OCI-LY7 (cell line): ENCODE data around the gene PDXK. TPM values are rescaled to one million over a fixed set of nuclear protein-coding genes. Genes with fewer than 3 reads are reported as not detected.
A peak's percentile ranks its signal among the peaks of the same experiment; 100 is the strongest.

Experiments
- BruUV-seq: library from RNA; stranded (reverse); fragments of 400-500 nt; replicated peaks from 2 replicates; lab custom pipeline; 2021; lab: Mats Ljungman, UMichigan
- CTCF ChIA-PET: fragments of 300-600 bp; sonication (Branson Sonifier 250); formaldehyde crosslinking; loops from one replicate; lab custom pipeline; 2022; ENCODE audit warnings: antibody characterized with exemption; ENCODE audit not compliant: unreplicated experiment; lab: Charles Lee
- POLR2A ChIA-PET: fragments of 300-600 bp; sonication (Branson Sonifier 250); formaldehyde crosslinking; loops from one replicate; lab custom pipeline; 2022; ENCODE audit warnings: antibody characterized with exemption; lab: Charles Lee
- DNase-seq: peaks from one replicate; pipeline ENCODE4 v3.0.0-alpha.2; 2015; ENCODE audit warnings: low spot score
- H2AFZ ChIP-seq: fragments of 200-600 bp; sonication (generic), shearing (Covaris generic); 2 replicates; pipeline ENCODE4 v1.6.1; 2014; ENCODE audit warnings: mild to moderate bottlenecking, antibody characterized with exemption, low read length, moderate library complexity
- H3K27ac ChIP-seq: fragments of 200-600 bp; sonication (generic); 2 replicates; pipeline ENCODE4 v1.5.1; 2014; ENCODE audit warnings: mixed run types, low read depth, mild to moderate bottlenecking, moderate library complexity, low read length, inconsistent platforms; ENCODE audit not compliant: poor library complexity, severe bottlenecking
- H3K36me3 ChIP-seq: fragments of 200-600 bp; sonication (generic); 2 replicates; pipeline ENCODE4 v1.6.1; 2014; ENCODE audit warnings: mild to moderate bottlenecking, antibody characterized with exemption, low read length, moderate library complexity, mixed read lengths; ENCODE audit not compliant: insufficient read depth
- H3K4me1 ChIP-seq: fragments of 200-600 bp; sonication (generic); 2 replicates; pipeline ENCODE4 v1.5.1; 2014; ENCODE audit warnings: mild to moderate bottlenecking, low read length; ENCODE audit not compliant: insufficient read depth, poor library complexity, severe bottlenecking
- H3K4me2 ChIP-seq: fragments of 200-600 bp; sonication (generic); 2 replicates; pipeline ENCODE4 v1.6.1; 2014; ENCODE audit warnings: mild to moderate bottlenecking, low read length
- H3K4me3 ChIP-seq: fragments of 200-600 bp; sonication (generic); 2 replicates; pipeline ENCODE4 v1.5.1; 2014; ENCODE audit warnings: mild to moderate bottlenecking, low read depth, low read length; ENCODE audit not compliant: poor library complexity, severe bottlenecking
- H3K79me2 ChIP-seq: fragments of 200-600 bp; sonication (generic); 2 replicates; pipeline ENCODE4 v1.6.1; 2016; ENCODE audit warnings: low read depth, mild to moderate bottlenecking, low read length, moderate library complexity, mixed read lengths; ENCODE audit not compliant: insufficient read depth
- H3K9me2 ChIP-seq: fragments of 200-600 bp; sonication (generic); 2 replicates; pipeline ENCODE4 v1.6.1; 2016; ENCODE audit warnings: mild to moderate bottlenecking, low read length, mixed read lengths; ENCODE audit not compliant: insufficient read depth
- H3K9me3 ChIP-seq: fragments of 200-600 bp; sonication (generic); 2 replicates; pipeline ENCODE4 v1.6.1; 2014; ENCODE audit warnings: mild to moderate bottlenecking, mixed run types, low read length, mixed read lengths
- H4K20me1 ChIP-seq: fragments of 200-600 bp; sonication (generic); 2 replicates; pipeline ENCODE4 v1.6.1; 2014; ENCODE audit warnings: mild to moderate bottlenecking, antibody characterized with exemption, low read length, moderate library complexity, mixed read lengths; ENCODE audit not compliant: insufficient read depth
- CTCF ChIP-seq: fragments of 200-600 bp; sonication (generic); conservative IDR thresholded peaks from 2 replicates; pipeline ENCODE4 v1.5.1; 2014; ENCODE audit warnings: mild to moderate bottlenecking, antibody characterized with exemption, low read length, moderate library complexity, mixed read lengths
- EZH2phosphoT487 ChIP-seq: fragments of 200-600 bp; sonication (generic); IDR thresholded peaks from 2 replicates; pipeline ENCODE4 v1.6.1; 2018; ENCODE audit warnings: low read depth, borderline replicate concordance, mild to moderate bottlenecking, mixed run types, antibody characterized with exemption, low read length, moderate library complexity, mixed read lengths
- intact Hi-C: fragments of 100-400 bp; cut with micrococcal nuclease; formaldehyde crosslinking; loops from one replicate; pipeline ENCODE4 v1.10.0; 2022; ENCODE audit not compliant: unreplicated experiment
- total RNA-seq, 2 experiments: library from RNA; depleted of rRNA in 1 of 2; stranded (reverse); fragments of >200 nt in 1 of 2; shearing (Covaris generic) in 1 of 2; gene quantifications; 2 replicates each; pipeline ENCODE4 v1.2.3, GENCODE V29; 2014 to 2022

The PDXK gene
- total RNA-seq, 2 experiments from 2014 or later = 32.8 to 67.0 TPM

DNA sequence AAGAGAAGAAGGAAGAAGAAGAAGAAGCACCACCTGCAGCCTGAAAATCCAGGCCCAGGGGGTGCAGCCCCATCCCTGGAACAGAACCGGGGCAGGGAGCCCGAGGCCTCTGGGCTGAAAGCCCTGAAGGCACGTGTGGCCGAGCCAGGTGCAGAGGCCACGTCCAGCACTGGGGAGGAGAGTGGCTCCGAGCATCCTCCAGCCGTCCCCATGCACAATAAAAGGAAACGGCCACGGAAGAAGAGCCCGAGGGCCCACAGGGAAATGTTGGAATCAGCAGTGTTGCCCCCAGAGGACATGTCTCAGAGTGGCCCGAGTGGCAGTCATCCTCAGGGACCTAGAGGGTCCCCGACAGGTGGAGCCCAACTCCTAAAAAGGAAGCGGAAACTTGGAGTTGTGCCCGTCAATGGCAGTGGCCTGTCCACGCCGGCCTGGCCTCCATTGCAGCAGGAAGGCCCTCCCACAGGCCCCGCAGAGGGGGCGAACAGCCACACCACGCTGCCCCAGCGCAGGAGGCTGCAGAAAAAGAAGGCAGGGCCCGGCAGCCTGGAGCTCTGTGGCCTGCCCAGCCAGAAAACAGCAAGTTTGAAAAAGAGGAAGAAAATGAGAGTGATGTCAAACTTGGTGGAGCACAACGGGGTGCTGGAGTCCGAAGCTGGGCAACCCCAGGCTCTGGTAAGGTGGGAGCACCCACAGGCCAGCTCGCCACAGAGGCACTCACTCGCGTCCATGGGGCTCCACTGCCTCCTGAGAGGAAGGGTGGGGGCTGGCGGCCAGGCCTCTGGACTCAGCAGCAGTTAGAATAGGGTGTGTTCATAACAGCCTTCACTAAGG lies 31.1 kb upstream of the PDXK start:
- Histone ChIP-seq H3K9me3 (no peaks in the 10 kb centered on the region), H3K4me2 (no peak overlapping the region), H3K36me3 (peaks cover 98% of the 10 kb centered on the region), H3K9me2 (no peaks in the 10 kb centered on the region), H3K27ac (no peak overlapping the region), H4K20me1 (no peaks in the 10 kb centered on the region), H3K4me3 (no peak overlapping the region), H2AFZ (no peak overlapping the region), H3K79me2 (no peaks in the 10 kb centered on the region), H3K4me1 (no peaks in the 10 kb centered on the region)
- BruUV-seq = TSS peak; percentile 72
- CTCF ChIA-PET = no interaction called here
- POLR2A ChIA-PET = no interaction called here
- intact Hi-C loops = no loop called here
- TF ChIP-seq EZH2phosphoT487 (no peak), CTCF (no peak)
- no peak for DNase-seq

DNA sequence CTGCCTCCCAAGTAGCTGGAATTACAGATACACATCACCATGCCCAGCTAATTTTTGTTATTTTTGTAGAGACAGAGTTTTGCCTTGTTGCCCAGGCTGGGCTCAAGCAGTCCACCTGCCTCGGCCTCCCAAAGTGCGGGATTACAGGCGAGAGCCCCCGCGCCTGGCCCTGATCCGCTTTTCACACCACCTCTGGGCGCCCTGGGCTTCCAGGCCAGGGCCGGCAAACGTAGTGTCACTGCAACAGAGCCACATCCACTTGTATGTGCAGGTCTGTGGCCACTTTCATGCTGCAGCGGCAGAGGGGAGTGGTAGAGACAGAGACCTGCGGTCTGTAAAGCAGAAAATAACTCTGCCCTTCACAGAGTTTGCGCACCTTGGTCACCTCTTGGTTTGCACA lies 30.0 kb upstream of the PDXK start:
- Histone ChIP-seq H3K4me1 (no peaks in the 10 kb centered on the region), H3K4me2 (no peak overlapping the region), H3K9me2 (no peaks in the 10 kb centered on the region), H3K36me3 (peaks cover 98% of the 10 kb centered on the region), H3K9me3 (no peaks in the 10 kb centered on the region), H2AFZ (no peak overlapping the region), H3K79me2 (no peaks in the 10 kb centered on the region), H3K4me3 (no peak overlapping the region), H4K20me1 (no peaks in the 10 kb centered on the region), H3K27ac (no peak overlapping the region)
- CTCF ChIA-PET = no interaction called here
- no TSS peak for BruUV-seq
- no peak for DNase-seq
- POLR2A ChIA-PET = no interaction called here
- TF ChIP-seq CTCF (no peak), EZH2phosphoT487 (no peak)
- intact Hi-C loops = no loop called here
